HL-60/S4 treated with phorbol 12-myristate 13-acetate at 8.2 ng/mL for 4 days and 3 days (cell line): Measurements from ENCODE around the gene XIAP.
"Not testable (repeated sequence)": the region's sequence is repeated elsewhere in the genome, so short reads cannot be mapped to it uniquely, and the experiment has no call there.

Experiments used
- in situ Hi-C: fragments of 300-500 bp; cut with MboI; formaldehyde crosslinking; loops from 2 replicates; pipeline ENCODE4 v1.15.0; 2022; ENCODE audit warnings: low sequenced_read_pairs

XIAP gene

DNA sequence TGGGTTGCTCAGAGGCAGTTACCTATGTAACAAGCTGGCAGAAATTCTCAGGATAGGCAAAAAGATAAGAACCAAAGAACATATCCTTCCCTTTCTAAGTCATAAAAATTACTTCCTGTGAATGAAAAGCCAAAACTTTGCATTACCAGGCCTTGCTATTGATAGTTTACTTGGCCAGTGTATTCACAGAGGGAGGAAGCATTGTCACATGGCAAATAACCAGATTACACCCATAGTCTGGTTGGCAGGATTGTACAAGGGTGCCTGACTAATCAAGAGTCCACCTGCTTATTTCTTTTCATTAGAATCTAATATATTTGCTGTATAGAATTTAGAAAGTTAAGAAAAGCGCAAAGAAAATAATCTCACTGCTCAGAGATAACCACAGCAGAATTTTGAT is 14.1 kb downstream of the XIAP start:
- in situ Hi-C loops = no loop called here

DNA sequence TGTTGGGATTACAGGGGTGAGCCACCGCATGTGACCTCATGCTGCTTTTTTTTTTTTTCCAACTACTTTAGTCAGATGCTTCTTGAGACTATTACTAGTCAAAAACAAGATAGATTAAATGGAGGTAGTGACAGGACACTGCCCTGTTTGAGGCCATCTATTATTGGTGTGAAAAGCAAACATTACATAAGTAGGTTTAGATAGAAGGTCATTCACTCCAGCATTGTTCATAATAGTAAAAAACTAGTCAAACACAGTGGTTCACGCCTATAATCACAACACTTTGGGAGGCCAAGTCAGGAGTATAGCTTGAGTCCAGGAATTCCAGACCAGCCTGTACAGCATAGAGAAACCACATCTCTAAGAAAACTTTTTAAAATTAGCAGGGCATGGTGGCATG is 16.3 kb downstream of the XIAP start:
- in situ Hi-C loops = no loop called here

DNA sequence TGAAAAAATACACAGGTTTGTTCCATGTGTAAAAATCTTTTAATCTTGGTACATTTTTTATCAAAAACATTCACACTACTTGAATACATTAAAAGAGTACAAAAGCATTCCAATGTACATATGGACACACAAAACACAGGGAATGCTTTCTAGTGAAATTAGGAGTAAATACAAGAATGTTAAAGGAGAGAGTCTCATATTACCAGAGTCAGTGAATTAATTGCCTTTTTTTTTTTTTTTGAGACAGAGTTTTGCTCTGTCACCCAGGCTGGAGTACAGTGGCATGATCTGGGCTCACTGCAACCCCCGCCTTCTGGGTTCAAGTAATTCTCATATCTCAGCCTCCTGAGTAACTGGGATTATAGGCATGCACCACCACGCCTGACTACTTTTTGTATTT is 17.0 kb downstream of the XIAP start:
- in situ Hi-C loops = no loop called here

DNA sequence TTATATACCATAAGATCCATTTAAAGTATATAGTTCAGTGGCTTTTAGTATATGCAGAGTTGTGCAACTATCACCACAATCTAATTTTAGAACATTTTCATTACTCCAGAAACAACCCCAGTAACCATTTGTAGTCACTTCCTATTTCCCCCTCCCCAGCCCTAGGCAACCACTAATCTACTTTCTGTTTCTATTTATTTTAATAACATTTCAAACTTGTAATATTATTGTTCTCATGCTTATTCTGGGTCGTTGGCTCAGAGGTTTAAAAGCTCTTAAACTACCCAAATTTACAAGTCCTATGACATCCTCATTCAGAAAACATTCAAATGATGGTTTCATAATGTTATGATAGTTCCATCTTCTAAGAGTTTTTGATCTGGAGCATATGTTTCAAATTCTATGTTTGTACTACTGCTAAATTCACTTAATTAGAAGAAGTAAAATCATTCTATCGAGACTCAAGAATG is 18.4 kb downstream of the XIAP start:
- in situ Hi-C loops = no loop called here

DNA sequence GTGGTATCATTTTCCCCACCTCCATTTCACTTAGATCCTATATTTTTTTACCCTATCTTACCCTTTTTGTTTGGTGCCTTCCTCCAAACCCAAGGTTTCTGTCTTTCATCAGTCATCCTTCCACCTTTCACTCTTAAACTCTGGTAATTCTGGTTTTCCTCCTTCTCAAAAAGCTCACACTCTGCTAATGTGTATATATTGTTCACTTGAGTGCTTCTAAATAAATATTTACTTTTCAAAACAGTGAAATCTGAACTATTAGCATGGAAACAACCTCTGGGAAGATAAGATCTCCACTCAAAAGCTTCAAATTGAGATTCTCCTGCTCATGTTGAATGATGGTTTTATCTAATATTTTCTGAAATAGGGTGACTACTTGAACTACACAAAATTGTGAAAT is 21.5 kb downstream of the XIAP start:
- in situ Hi-C loops = no loop called here

DNA sequence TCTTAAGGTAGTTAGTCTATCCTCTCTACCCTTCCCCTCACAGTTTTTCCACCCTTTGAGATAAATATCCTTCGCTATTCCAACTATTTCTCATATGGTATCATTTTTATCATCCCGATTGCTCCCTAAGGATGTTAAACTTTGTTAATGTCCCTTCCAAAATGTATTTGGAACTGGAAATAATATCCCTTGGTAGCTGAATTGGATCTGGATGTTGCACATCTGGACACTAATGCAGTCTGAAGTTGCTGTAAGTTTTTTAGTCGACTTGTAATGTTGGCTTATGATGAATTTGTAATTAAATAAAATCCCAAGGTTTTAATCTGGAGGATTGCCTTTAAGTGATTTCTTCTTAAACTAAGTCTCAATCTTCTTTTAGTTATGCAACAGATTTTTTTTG is 22.5 kb downstream of the XIAP start:
- in situ Hi-C loops = no loop called here

DNA sequence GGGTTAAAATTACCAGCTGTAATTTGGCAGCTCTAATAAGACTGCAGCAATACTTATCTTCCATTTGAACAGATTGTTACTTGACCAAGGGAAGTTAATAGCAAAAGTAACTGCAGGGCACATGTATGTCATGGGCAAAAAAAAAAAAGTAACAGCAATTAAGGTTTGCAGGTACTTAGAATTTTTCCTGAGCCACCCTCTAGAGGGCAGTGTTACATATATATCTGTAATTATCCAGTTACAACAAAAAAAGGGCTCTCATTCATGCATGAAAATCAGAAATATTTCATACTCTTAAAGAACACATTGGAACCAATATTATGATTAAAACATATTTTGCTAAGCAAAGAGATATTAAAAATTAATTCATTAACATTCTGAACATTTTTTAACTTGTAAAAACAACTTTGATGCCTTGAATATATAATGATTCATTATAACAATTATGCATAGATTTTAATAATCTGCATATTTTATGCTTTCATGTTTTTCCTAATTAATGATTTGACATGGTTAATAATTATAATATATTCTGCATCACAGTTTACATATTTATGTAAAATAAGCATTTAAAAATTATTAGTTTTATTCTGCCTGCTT is 25.1 kb downstream of the XIAP start:
- in situ Hi-C loops = no loop called here

DNA sequence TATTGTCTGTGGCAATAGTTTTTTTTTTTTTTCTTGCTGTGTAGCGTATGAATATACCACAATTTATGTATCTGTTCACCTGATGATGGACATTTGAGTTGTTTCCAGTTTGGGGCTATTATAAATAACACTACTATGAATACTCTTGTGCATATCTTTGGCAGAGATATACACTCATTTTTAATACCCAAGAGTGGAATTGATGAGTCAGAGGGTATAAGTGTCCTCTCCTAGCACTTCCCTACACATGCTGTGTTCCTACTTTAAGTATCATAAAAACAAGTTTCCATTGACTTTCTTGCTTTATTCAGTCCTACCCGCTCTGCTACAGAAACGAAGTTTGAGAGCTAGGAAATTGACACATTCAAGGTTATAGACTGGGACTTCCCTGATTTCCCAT is 39.8 kb downstream of the XIAP start:
- in situ Hi-C loops = no loop called here

DNA sequence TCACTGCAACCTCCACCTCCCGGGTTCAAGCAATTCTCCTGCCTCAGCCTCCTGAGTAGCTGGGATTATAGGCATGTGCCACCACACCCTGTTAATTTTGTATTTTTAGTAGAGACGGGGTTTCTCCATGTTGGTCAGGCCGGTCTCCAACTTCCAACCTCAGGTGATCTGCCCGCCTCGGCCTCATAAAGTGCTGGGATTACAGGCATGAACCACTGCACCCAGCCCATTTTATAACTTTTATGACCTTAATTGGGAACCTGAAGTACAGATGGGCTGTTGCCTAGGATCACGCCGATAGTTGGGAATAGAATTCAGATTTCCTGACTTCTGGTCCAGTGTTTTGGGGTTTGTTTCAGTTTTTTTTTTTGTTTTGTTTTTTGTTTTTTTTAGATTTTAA is 43.4 kb downstream of the XIAP start:
- in situ Hi-C loops = not testable (repeated sequence)

DNA sequence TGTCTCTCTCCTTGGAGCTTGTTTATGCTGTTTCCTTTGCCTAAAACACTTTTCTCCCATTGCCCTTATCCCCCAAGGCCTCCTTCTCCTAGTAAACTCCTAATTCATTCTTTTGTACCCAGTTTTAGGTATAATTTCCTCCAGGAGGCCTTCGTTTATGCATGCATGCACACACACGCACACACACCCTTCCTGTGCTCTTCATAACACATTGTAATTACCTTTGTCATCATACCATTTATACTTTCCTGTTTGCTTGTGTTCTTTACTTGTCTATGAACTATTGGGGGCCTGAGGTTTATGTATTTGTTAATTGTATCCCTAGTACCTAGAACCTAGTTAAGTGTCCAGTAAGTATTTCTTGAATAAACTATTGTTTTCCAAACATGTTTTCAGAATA is 45.5 kb downstream of the XIAP start:
- in situ Hi-C loops = no loop called here

DNA sequence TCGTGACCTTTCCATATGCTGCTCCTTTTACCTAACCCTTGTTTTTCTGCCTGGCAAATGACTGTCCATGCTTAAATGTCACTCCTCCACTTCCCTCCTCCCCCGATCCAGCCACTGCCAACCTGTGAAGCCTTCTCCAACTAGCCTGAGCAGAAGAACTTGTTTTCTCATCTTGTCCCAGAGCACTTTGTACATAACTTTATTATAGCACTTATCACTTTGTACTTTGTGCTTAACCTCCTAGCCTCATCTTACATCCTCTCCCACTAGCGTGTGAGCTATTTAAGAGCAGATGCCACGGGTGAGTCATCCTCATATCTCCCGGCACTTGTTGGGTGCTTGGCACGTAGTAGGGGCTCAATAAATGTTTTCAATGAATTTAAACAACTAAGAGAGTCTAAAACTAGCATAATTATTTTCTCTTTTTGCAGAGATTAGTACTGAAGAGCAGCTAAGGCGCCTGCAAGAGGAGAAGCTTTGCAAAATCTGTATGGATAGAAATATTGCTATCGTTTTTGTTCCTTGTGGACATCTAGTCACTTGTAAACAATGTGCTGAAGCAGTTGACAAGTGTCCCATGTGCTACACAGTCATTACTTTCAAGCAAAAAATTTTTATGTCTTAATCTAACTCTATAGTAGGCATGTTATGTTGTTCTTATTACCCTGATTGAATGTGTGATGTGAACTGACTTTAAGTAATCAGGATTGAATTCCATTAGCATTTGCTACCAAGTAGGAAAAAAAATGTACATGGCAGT is 46.9 kb downstream of the XIAP start:
- in situ Hi-C loops = no loop called here

DNA sequence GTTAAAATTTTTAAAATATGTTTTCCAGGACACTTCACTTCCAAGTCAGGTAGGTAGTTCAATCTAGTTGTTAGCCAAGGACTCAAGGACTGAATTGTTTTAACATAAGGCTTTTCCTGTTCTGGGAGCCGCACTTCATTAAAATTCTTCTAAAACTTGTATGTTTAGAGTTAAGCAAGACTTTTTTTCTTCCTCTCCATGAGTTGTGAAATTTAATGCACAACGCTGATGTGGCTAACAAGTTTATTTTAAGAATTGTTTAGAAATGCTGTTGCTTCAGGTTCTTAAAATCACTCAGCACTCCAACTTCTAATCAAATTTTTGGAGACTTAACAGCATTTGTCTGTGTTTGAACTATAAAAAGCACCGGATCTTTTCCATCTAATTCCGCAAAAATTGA is 49.7 kb downstream of the XIAP start:
- in situ Hi-C loops = no loop called here

DNA sequence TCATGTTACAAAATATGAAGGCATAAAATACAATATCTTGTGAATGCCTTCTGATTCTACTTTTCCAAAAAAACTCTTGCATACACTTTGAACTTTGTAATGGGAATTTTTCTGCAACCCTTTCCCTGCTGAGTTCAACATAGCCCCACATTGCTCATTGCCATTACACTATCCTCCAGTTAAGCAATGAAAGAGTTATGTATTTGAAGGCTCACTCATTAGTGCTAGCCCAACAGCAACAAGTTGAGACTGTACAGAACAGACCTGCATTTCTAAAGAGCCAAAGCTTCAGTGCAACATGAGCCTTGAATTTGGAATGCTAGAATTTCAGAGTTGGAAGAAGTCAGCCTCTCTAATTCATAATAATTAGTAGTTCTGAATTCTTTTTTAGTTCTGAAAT is 57.2 kb downstream of the XIAP start:
- in situ Hi-C loops = no loop called here

DNA sequence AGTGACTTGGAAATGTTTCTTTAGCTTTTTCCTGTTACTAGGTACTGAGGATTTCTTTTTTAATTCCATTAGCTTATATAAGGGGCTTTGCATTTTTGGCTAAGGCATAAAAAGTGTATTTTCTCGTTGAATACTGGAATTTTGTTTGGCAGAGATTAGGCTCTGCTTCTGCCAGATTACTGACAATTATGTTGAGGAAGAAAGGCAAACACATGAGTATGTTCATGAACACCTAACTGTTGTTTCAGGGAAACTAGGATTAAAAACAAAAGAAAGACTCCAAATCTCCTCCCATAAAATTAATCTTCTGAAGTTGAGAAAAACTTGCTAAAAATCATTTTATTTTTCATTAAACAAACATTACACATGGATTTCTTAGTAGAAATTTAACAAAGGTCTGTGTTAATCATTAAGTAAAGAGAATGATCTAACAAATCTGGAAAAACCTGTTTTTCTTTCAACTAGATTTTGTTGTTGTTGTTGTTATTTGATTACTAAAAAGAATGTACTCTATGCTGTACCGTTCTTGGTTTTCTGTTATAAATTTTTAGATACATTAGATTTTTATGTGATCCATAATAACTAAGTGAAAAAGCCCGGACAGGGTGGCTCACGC is 58.4 kb downstream of the XIAP start:
- in situ Hi-C loops = no loop called here

DNA sequence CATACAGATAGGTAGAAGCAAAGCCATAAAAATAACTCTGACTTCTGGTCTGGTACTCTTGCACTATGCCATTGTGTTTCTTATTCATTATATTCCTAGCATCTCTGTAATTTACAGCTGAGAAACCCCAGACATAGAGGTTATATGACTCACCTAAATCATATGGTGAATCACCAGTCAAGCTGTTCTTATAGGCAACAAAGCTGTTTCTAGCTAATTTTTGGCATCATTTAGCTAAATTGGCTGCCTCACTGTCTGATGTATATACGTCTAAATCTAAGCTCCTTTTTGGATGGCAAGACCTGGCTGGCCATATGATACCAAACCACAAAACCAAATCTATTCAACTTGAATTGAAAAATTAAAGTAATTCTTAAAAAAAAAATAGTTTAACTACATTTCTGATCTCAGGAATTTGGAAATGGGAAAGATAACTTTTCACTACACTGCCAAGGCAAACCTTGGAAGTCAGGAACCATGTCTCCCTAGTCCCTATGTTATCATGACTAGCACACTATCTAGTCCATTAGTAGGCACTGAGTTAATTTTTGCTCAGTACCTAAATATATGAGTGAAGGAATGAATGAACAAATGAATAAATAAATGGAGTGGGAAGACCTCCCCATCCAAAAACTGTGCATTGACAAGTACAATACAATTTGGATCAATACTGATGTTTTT is 60.4 kb downstream of the XIAP start:
- in situ Hi-C loops = no loop called here

DNA sequence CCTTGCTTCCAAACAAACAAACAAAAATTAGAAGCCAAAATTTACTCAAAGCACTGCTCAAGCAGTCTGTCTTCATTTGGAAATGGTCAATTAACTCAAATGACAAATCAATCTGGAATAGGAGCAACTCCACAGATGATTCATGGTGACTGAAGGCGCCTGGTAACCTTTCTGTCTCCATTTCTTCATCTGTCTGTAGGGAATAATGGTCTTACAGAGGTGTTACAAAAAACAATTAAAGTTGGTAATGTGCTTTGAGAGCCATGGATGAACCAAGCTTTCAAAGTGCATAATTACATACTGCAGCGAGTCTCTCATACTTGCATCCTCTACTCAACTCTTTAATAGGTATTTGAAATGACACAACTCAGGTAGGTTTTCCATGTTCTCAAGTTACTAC is 63.4 kb downstream of the XIAP start:
- in situ Hi-C loops = no loop called here

DNA sequence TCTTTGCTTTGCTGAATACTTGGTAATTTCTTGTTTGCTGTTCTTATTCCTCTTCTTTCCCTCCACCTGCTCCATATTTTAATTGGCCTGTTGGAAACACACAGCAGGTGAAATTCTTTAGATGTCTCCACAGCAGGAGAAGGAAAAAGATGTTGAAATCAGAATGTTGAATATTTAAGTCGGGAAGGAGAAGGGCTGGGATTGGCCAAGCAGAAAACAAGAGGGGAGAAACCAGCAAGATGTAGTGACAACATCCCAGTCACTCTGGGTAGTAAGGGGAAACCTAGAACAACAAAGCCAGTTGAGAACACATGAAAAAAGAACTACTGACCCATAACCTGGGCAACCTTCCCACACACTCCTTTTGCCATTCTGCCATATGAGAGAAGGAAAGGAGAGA is 64.3 kb downstream of the XIAP start:
- in situ Hi-C loops = no loop called here

DNA sequence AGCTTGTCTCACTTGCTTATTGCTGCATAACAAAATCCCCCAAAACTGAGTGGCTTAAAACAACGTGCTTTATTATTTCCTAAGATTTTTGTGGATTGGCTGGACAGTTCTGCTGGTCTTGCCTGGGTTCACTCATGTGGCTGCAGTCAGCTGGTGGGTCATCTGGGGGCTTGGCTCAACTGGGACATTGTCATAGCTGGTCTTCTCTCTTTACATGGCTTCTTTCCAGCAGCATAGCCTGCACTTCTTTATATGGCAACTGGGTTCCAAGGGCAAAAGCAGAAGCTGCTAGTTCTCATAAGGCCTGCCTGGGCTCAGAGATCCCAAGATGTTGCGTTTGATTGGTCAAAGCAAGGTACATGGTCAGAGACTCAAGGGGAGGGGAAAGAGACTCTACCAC is 68.0 kb downstream of the XIAP start:
- in situ Hi-C loops = no loop called here

DNA sequence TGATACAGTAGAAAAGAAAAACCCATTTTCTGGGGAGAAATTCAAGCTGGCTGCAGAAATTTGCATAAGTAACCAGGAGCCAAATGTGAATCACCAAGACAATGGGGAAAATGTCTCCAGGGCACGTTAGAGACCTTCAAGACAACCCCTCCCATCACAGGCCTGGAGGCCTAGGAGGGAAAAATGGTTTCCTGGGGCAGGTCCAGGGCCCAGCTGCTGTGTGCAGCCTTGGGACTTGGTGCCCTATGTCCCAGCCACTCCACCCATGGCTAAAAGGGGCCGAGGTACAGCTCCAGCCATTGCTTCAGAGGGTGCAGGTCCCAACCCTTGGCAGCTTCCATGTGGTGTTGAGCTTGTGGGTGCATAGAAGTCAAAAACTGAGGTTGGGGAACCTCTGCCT is 72.2 kb downstream of the XIAP start:
- in situ Hi-C loops = not testable (repeated sequence)

DNA sequence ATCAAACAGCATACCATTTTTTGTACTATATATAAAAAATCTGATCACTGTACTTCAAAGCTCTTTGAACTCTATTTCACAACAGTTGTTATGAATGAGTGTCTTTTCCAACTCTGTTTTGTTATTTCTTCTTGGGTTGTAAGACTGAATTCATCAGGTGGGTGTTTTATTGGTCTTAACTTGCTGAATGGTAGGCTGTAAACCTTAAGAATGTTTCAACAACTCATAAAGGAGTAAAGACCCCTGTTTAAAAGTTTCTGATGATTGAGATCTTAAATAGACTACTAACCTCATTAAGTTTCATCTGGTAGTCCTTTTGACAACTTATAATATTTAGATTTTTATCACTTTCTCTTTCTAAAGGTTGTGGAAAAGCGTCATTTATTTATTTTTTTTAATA is 83.2 kb downstream of the XIAP start:
- in situ Hi-C loops = no loop called here

DNA sequence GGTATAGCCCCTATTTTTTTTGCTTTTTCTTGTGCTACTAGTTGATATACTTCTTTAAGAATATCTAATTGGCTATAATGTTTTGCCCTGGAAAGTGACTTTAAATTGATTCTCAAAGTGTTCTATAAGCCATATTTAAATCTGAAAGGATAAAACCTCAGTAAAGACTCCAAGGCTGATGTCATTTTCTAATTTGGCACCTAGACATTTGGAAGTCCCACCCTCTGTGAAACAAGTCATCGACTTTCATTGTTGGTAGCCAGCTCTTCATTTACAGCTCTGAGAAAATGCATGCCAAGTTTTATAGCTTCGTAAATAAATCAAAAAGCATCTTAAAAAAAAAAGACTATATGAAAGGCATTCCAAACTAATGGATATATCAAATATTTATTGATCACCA is 83.6 kb downstream of the XIAP start:
- in situ Hi-C loops = no loop called here

DNA sequence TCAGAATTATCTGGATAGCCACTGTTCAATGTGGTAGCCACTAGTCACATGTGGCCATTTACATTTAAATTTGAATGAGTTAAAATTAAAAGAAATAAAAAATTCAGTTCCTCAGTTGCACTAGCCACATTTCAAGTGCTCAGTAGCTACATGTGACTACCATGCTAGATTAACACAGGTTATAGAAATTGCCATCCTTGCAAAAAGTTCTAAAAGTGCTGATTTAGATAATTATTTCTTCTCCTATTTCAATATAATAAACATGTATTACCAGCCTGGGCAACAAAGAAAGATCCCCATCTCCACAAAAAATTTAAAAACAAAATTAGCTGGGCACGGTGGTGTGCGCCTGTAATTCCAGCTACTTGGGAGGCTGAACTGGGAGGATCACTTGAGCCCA is 90.0 kb downstream of the XIAP start:
- in situ Hi-C loops = no loop called here
